SK-N-MC (cell line): Measurements from ENCODE around the gene LORICRIN.
"Not testable (repeated sequence)": the region's sequence is repeated elsewhere in the genome, so short reads cannot be mapped to it uniquely, and the experiment has no call there.

Experiments
- DNase-seq: peaks from one replicate; pipeline ENCODE4 v3.0.0-alpha.2; 2011; ENCODE audit warnings: low read depth, low spot score
- H3K27ac ChIP-seq: fragments of 200-600 bp; sonication (generic); 2 replicates; pipeline ENCODE4 v1.5.1; 2016; ENCODE audit warnings: mixed run types
- H3K36me3 ChIP-seq: fragments of 200-600 bp; sonication (generic); 2 replicates; pipeline ENCODE4 v1.6.1; 2017; ENCODE audit warnings: antibody characterized with exemption, low read length, mixed read lengths; ENCODE audit not compliant: insufficient read depth
- H3K4me3 ChIP-seq: fragments of 200-600 bp; sonication (generic); 2 replicates; pipeline ENCODE4 v1.5.1; 2016
- H3K9ac ChIP-seq: fragments of 200-600 bp; sonication (generic); 2 replicates; pipeline ENCODE4 v1.8.0; 2017; ENCODE audit warnings: mixed run types, mixed read lengths; ENCODE audit not compliant: insufficient read length
- H3K9me3 ChIP-seq: fragments of 200-600 bp; sonication (generic); 2 replicates; pipeline ENCODE4 v1.6.1; 2017; ENCODE audit warnings: low read depth, mild to moderate bottlenecking, antibody characterized with exemption, low read length, moderate library complexity, mixed read lengths
- EZH2 ChIP-seq: fragments of 200-600 bp; sonication (generic); IDR thresholded peaks from one replicate; pipeline ENCODE4 v1.6.1; 2017; ENCODE audit warnings: antibody characterized with exemption
- FOXP2 ChIP-seq: optimal IDR thresholded peaks from 2 replicates; pipeline ENCODE3; 2011; ENCODE audit warnings: mild to moderate bottlenecking, moderate library complexity; ENCODE audit not compliant: insufficient read depth; ENCODE audit errors: extremely low read length, control extremely low read depth
- POLR2AphosphoS5 ChIP-seq: IDR thresholded peaks from 2 replicates; pipeline ENCODE4 v1.6.1; 2012; ENCODE audit warnings: mild to moderate bottlenecking, low read depth, low read length, borderline replicate concordance

The LORICRIN gene

GRCh38 chr1:153259387-153259786 is at the start of gene LORICRIN:
Gene LORICRIN (plus strand): TSS chr1:153259687. CDS start chr1:153260950, 1,263 bp downstream.
- TF ChIP-seq POLR2AphosphoS5 (no peak), FOXP2 (no peak), EZH2 (no peak)
- H3K27ac ChIP-seq = no peak within 1 kb of the TSS
- H3K4me3 ChIP-seq = no peak within 1 kb of the TSS
- no peak for DNase-seq
- H3K9ac ChIP-seq = no peak within 1 kb of the TSS
- no peaks in the 10 kb centered on the region for H3K9me3 ChIP-seq
- no peaks in the 10 kb centered on the region for H3K36me3 ChIP-seq

- no peak overlapping the region for H3K27ac ChIP-seq
- H3K36me3 ChIP-seq = no peaks in the 10 kb centered on the region
- H3K9ac ChIP-seq = no peak overlapping the region
- no peak for DNase-seq
- no peak overlapping the region for H3K4me3 ChIP-seq
- TF ChIP-seq POLR2AphosphoS5 (no peak), FOXP2 (no peak)
- no peaks in the 10 kb centered on the region for H3K9me3 ChIP-seq
Measured at GRCh38 chr1:153210206-153210605, 49.3 kb upstream of the LORICRIN start.

- Histone ChIP-seq H3K4me3 (no peak overlapping the region), H3K9ac (no peak overlapping the region), H3K27ac (no peak overlapping the region), H3K36me3 (no peaks in the 10 kb centered on the region), H3K9me3 (no peaks in the 10 kb centered on the region)
- TF ChIP-seq FOXP2 = no peak
- DNase-seq = no peak
Measured at GRCh38 chr1:153212201-153212600, 47.3 kb upstream of the LORICRIN start.

GRCh38 chr1:153213519-153213918 is 46.0 kb upstream of the LORICRIN start:
- Histone ChIP-seq H3K27ac (no peak overlapping the region), H3K4me3 (no peak overlapping the region), H3K36me3 (no peaks in the 10 kb centered on the region), H3K9ac (no peak overlapping the region), H3K9me3 (no peaks in the 10 kb centered on the region)
- DNase-seq = no peak
- no peak for TF ChIP-seq EZH2

- no peak for TF ChIP-seq POLR2AphosphoS5
- no peak for TF ChIP-seq EZH2
- TF ChIP-seq FOXP2 = no peak
- no peak for DNase-seq
- H3K4me3 ChIP-seq = no peak within 1 kb of the TSS
Measured at GRCh38 chr1:153217212-153217611, 42.3 kb upstream of the LORICRIN start, which contains the start of gene PRR9. Gene PRR9 (plus strand): TSS chr1:153217584. CDS start chr1:153218145, 561 bp downstream.

GRCh38 chr1:153217744-153218416 is 41.6 kb upstream of the LORICRIN start:
- no peak overlapping the region for H3K4me3 ChIP-seq
- no peaks in the 10 kb centered on the region for H3K36me3 ChIP-seq
- H3K9ac ChIP-seq = no peak overlapping the region
- no peaks in the 10 kb centered on the region for H3K9me3 ChIP-seq
- TF ChIP-seq POLR2AphosphoS5 (no peak), EZH2 (no peak), FOXP2 (no peak)
- no peak overlapping the region for H3K27ac ChIP-seq
- no peak for DNase-seq

More at GRCh38 chr1:153217212-153217611, 42.3 kb upstream of the LORICRIN start, which contains the start of gene PRR9:
- H3K36me3 ChIP-seq = no peaks in the 10 kb centered on the region
- no peak within 1 kb of the TSS for H3K27ac ChIP-seq
- no peaks in the 10 kb centered on the region for H3K9me3 ChIP-seq
- H3K9ac ChIP-seq = no peak within 1 kb of the TSS

GRCh38 chr1:153220606-153221303 is 38.7 kb upstream of the LORICRIN start:
- no peak for DNase-seq
- Histone ChIP-seq H3K27ac (no peak overlapping the region), H3K9ac (no peak overlapping the region), H3K36me3 (no peaks in the 10 kb centered on the region), H3K9me3 (no peaks in the 10 kb centered on the region), H3K4me3 (no peak overlapping the region)
- no peak for TF ChIP-seq EZH2
- TF ChIP-seq POLR2AphosphoS5 = no peak
- TF ChIP-seq FOXP2 = no peak

GRCh38 chr1:153223040-153223891 is 36.2 kb upstream of the LORICRIN start:
- not testable (repeated sequence) for H3K4me3 ChIP-seq, DNase-seq, H3K9ac ChIP-seq, H3K9me3 ChIP-seq, H3K27ac ChIP-seq, H3K36me3 ChIP-seq

GRCh38 chr1:153227810-153228209 is 31.7 kb upstream of the LORICRIN start:
- no peak for TF ChIP-seq FOXP2
- no peak for TF ChIP-seq EZH2
- TF ChIP-seq POLR2AphosphoS5 = no peak
- H3K4me3 ChIP-seq = no peak overlapping the region
- no peak overlapping the region for H3K27ac ChIP-seq
- H3K9me3 ChIP-seq = no peaks in the 10 kb centered on the region
- DNase-seq = no peak
- no peaks in the 10 kb centered on the region for H3K36me3 ChIP-seq
- H3K9ac ChIP-seq = no peak overlapping the region
